Body of pancreas (tissue), 4 donors: ENCODE results near the gene SNRPA1.

ENCODE experiments used
- POLR2A ChIP-seq, 3 donors: fragments of 450-650 bp; IDR thresholded peaks; one replicate each; pipeline ENCODE4 v1.6.1; 2016; ENCODE audit warnings: antibody characterized with exemption in 3 of 3, mild to moderate bottlenecking in 2 of 3
- TF ChIP-seq, protein P1 (sequence below), 7 experiments: fragments of 450-650 bp in 4 of 7; fragments of 200-600 bp in 3 of 7; sonication (generic) in 3 of 7; IDR thresholded peaks; one replicate each; pipeline ENCODE4 v1.5.1; 2016 to 2019; ENCODE audit warnings: antibody characterized with exemption in 7 of 7

- TF ChIP-seq POLR2A (IDR thresholded peaks at IDR 0.05), result no peak
- TF ChIP-seq, protein P1, sequence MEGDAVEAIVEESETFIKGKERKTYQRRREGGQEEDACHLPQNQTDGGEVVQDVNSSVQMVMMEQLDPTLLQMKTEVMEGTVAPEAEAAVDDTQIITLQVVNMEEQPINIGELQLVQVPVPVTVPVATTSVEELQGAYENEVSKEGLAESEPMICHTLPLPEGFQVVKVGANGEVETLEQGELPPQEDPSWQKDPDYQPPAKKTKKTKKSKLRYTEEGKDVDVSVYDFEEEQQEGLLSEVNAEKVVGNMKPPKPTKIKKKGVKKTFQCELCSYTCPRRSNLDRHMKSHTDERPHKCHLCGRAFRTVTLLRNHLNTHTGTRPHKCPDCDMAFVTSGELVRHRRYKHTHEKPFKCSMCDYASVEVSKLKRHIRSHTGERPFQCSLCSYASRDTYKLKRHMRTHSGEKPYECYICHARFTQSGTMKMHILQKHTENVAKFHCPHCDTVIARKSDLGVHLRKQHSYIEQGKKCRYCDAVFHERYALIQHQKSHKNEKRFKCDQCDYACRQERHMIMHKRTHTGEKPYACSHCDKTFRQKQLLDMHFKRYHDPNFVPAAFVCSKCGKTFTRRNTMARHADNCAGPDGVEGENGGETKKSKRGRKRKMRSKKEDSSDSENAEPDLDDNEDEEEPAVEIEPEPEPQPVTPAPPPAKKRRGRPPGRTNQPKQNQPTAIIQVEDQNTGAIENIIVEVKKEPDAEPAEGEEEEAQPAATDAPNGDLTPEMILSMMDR (IDR thresholded peaks at IDR 0.05), result no peak
Observed at GRCh38 chr15:101255051-101255395, 40.0 kb downstream of the SNRPA1 start.
